Mesenchymal stem cell (in vitro differentiated cells and primary cell): ENCODE measurements around the gene IWS1. TPM values are rescaled to one million over a fixed set of nuclear protein-coding genes. Genes with fewer than 3 reads are reported as not detected.
A peak's percentile ranks its signal among the peaks of the same experiment; 100 is the strongest.

ENCODE experiments used
- DNase-seq: peaks from one replicate; pipeline ENCODE4 v3.0.0-alpha.2; 2013
- H2AFZ ChIP-seq: one replicate; pipeline ENCODE4 v1.6.1; 2013; ENCODE audit warnings: low read depth, mild to moderate bottlenecking, control low read depth, inconsistent platforms, low read length, moderate library complexity
- H2AK5ac ChIP-seq: 2 replicates; pipeline ENCODE4 v1.6.1; 2013; ENCODE audit warnings: low read length, moderate library complexity, mild to moderate bottlenecking, inconsistent platforms; ENCODE audit not compliant: severe bottlenecking
- H2BK120ac ChIP-seq: one replicate; pipeline ENCODE4 v1.6.1; 2013; ENCODE audit warnings: low read depth, mild to moderate bottlenecking, inconsistent platforms, low read length, moderate library complexity
- H2BK12ac ChIP-seq, 2 experiments: one replicate each; pipeline ENCODE4 v1.6.1; 2013; ENCODE audit warnings: inconsistent platforms in 2 of 2, low read length in 2 of 2, mild to moderate bottlenecking in 2 of 2, moderate library complexity in 2 of 2, control low read depth in 1 of 2
- H2BK15ac ChIP-seq: one replicate; pipeline ENCODE4 v1.6.1; 2013; ENCODE audit warnings: mild to moderate bottlenecking, low read depth, inconsistent platforms; ENCODE audit not compliant: poor library complexity, severe bottlenecking
- H2BK5ac ChIP-seq: 2 replicates; pipeline ENCODE4 v1.6.1; 2013; ENCODE audit warnings: low read depth, mild to moderate bottlenecking, low read length, control low read depth, inconsistent platforms; ENCODE audit not compliant: poor library complexity, severe bottlenecking
- H3K14ac ChIP-seq, 2 experiments: one replicate each; pipeline ENCODE4 v1.6.1; 2013; ENCODE audit warnings: inconsistent platforms in 2 of 2, low read length in 2 of 2, control low read depth in 1 of 2, mild to moderate bottlenecking in 1 of 2, moderate library complexity in 1 of 2
- H3K18ac ChIP-seq, 2 experiments: one replicate each; pipeline ENCODE4 v1.6.1; 2013; ENCODE audit warnings: inconsistent platforms in 2 of 2, low read length in 2 of 2, control low read depth in 1 of 2, low read depth in 1 of 2, mild to moderate bottlenecking in 1 of 2
- H3K23ac ChIP-seq, 2 experiments: one replicate each; pipeline ENCODE4 v1.6.1; 2013; ENCODE audit warnings: inconsistent platforms in 2 of 2, low read length in 2 of 2, mild to moderate bottlenecking in 2 of 2, moderate library complexity in 2 of 2, control low read depth in 1 of 2
- H3K27ac ChIP-seq: 2 replicates; pipeline ENCODE4 v1.5.1; 2013; ENCODE audit warnings: mild to moderate bottlenecking, moderate library complexity, low read length, control low read depth, inconsistent platforms; ENCODE audit not compliant: poor library complexity, severe bottlenecking
- H3K27me3 ChIP-seq, 2 experiments: 2 replicates each; pipeline versions ENCODE4 v1.6.1 to v1.7.0; 2013; ENCODE audit warnings: low read length in 2 of 2, mild to moderate bottlenecking in 2 of 2, moderate library complexity in 2 of 2, control low read depth in 1 of 2, inconsistent platforms in 1 of 2; ENCODE audit not compliant: control insufficient read depth in 1 of 2, insufficient read depth in 1 of 2
- H3K36me3 ChIP-seq, 2 experiments: 2 replicates each; pipeline versions ENCODE4 v1.6.1 to v1.7.0; 2013; ENCODE audit warnings: low read length in 2 of 2, control low read depth in 1 of 2, inconsistent platforms in 1 of 2, low read depth in 1 of 2, mild to moderate bottlenecking in 1 of 2; ENCODE audit not compliant: insufficient read depth in 2 of 2, control insufficient read depth in 1 of 2
- H3K4ac ChIP-seq, 2 experiments: one replicate each; pipeline ENCODE4 v1.6.1; 2013; ENCODE audit warnings: inconsistent platforms in 2 of 2, low read length in 2 of 2, mild to moderate bottlenecking in 2 of 2, moderate library complexity in 2 of 2, control low read depth in 1 of 2, low read depth in 1 of 2
- H3K4me1 ChIP-seq: 2 replicates; pipeline ENCODE4 v1.6.1; 2013; ENCODE audit warnings: low read depth, low read length, control low read depth; ENCODE audit not compliant: control insufficient read depth, insufficient read depth
- H3K4me2 ChIP-seq: 2 replicates; pipeline ENCODE4 v1.6.1; 2013; ENCODE audit warnings: low read length, mild to moderate bottlenecking, inconsistent platforms; ENCODE audit not compliant: poor library complexity, severe bottlenecking
- H3K4me3 ChIP-seq, 2 experiments: 2 replicates each; pipeline versions ENCODE4 v1.5.1 to v1.7.0; 2013; ENCODE audit warnings: low read length in 2 of 2, mild to moderate bottlenecking in 2 of 2, control low read depth in 1 of 2, low read depth in 1 of 2; ENCODE audit not compliant: insufficient read depth in 1 of 2
- H3K79me1 ChIP-seq: replicated peaks from 2 replicates; pipeline ENCODE4 v1.6.1; 2013; ENCODE audit warnings: mild to moderate bottlenecking, control low read depth, low read length, inconsistent platforms; ENCODE audit not compliant: poor library complexity, severe bottlenecking
- H3K9ac ChIP-seq: 2 replicates; pipeline ENCODE4 v1.7.0; 2013; ENCODE audit warnings: mild to moderate bottlenecking, low read length, moderate library complexity
- H3K9me3 ChIP-seq: 2 replicates; pipeline ENCODE4 v1.7.0; 2013; ENCODE audit warnings: mild to moderate bottlenecking, low read length; ENCODE audit not compliant: control insufficient read depth
- H4K8ac ChIP-seq: one replicate; pipeline ENCODE4 v1.6.1; 2013; ENCODE audit warnings: inconsistent platforms, mild to moderate bottlenecking, low read length, moderate library complexity
- H4K91ac ChIP-seq: one replicate; pipeline ENCODE4 v1.6.1; 2013; ENCODE audit warnings: mild to moderate bottlenecking, low read length, inconsistent platforms
- WGBS: methylation state at CpG from one replicate; pipeline ENCODE4 v1.1.7; 2013; ENCODE audit warnings: mixed read lengths; 5-methylcytosine and 5-hydroxymethylcytosine counted together
- polyA plus RNA-seq, 2 experiments: library from polyadenylated mRNA; stranded (reverse); fragments of 200-250 nt; gene quantifications; one replicate each; pipeline ENCODE4 v1.2.3, GENCODE V29; 2013

The IWS1 gene
- 32.8 TPM for polyA plus RNA-seq (2013, experiment 1 of 2)
- polyA plus RNA-seq (2013, experiment 2 of 2) = 31.3 TPM

DNA sequence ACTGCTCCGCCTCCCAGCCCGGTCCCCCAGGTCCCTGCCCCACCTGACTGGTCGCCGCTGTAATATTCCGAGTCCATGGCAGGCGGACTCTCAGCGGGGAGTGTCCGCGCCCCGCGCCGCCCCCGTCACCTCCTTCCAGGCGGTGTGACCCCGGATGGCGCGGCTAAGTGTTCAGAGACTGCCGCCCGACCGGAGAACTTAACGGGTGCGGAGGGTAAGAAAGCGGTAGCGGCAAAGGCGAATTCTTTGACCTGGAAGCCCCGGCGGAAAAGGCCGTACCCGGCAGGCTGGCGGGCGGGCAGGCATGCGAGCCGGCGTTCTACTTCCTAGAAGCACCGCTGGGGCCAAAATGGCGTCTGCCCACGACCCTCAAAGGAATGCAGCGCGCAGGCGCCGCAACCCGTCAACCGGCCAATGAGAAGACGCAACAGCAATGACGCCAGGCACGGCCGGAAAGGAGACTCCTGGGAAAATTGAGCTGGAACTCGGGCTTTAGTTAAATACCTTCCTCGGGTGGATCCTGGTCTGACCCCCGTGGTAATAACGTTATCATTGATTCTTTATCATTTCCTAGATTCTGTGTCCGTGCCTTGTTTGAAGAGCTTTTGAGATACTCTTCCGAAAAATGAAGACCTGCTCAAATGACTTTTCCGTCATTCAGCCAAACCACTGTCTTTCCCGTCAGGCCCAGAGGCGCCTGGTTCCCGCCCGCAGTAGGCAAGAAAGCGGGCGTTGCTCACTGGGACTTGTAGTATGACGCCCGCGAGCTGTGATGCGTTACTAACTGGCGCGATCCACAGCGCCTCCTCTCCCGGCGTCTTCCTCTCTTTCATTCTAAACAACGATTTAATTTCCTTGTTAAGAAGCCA, at the start of gene IWS1:
Gene IWS1 (minus strand): TSS at position 358 of the 869 bp plus-strand sequence. CDS start 281 bp downstream, at position 77.
- Histone ChIP-seq H2BK15ac (peak within 1 kb of the TSS; percentile 91), H3K9me3 (no peaks in the 10 kb centered on the region), H2BK5ac (peak within 1 kb of the TSS; percentile 49), H4K91ac (peak within 1 kb of the TSS; percentile 90), H4K8ac (peak within 1 kb of the TSS; percentile 92), H3K79me1 (no peaks in the 10 kb centered on the region), H3K36me3 (peaks cover 3 to 24% of the 10 kb centered on the region in 2 experiments), H2AK5ac (peak within 1 kb of the TSS; percentile 53), H3K18ac (peak within 1 kb of the TSS; percentile 88 to 98), H3K27ac (peak within 1 kb of the TSS; percentile 95), H3K27me3 (no peaks in the 10 kb centered on the region), H3K4me2 (peak within 1 kb of the TSS; percentile 85), H2BK12ac (peak within 1 kb of the TSS in 1 of 2 experiments; percentile 64), H3K4me3 (peak within 1 kb of the TSS; percentile 87 to 97), H3K4me1 (peaks cover 5% of the 10 kb centered on the region), H3K9ac (peak within 1 kb of the TSS; percentile 98), H2BK120ac (peak within 1 kb of the TSS; percentile 77), H3K14ac (peak within 1 kb of the TSS in 1 of 2 experiments; percentile 87), H2AFZ (peak within 1 kb of the TSS; percentile 63), H3K23ac (peak within 1 kb of the TSS in 1 of 2 experiments; percentile 88), H3K4ac (peak within 1 kb of the TSS; percentile 85 to 99)
- peak; percentile 98 for DNase-seq
- WGBS = under 1% methylated on average over 68 of the region's 70 CpGs

DNA sequence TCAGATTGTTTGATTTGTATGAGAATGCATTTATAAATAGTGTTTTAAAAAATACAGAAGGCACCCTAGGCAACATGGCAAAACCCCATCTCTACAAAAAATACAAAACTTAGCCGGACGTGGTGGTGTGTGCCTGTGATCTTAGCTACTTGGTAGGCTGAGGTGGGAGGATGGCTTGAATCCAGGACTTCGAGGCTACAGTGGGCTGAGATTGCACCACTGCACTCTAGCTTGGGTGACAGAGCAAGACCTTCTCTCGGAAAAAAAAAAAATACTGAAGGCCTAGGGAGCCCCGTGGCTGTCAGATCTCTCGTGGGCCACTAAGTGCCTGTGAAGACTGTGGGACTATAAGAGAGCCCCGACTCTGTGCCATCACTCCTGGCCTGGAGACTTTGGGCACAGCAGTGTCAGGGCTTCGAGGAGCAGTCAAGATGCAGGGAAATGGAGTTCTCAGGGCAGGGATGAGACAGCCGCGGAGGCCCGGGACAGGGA, 49.7 kb upstream of the IWS1 start:
- Histone ChIP-seq H4K91ac (no peak overlapping the region), H3K14ac (peak overlapping the region in 1 of 2 experiments; percentile 63), H3K36me3 (no peaks in the 10 kb centered on the region), H3K4me3 (no peak overlapping the region), H3K79me1 (no peaks in the 10 kb centered on the region), H3K9me3 (no peaks in the 10 kb centered on the region), H4K8ac (no peak overlapping the region), H2BK120ac (no peak overlapping the region), H2BK15ac (no peak overlapping the region), H2BK12ac (no peak overlapping the region), H2BK5ac (no peak overlapping the region), H2AK5ac (no peak overlapping the region), H3K4me1 (peaks cover 4% of the 10 kb centered on the region), H3K27me3 (peaks cover 9 to 15% of the 10 kb centered on the region in 2 experiments), H3K23ac (no peak overlapping the region), H2AFZ (no peak overlapping the region), H3K27ac (no peak overlapping the region), H3K4me2 (no peak overlapping the region), H3K18ac (no peak overlapping the region), H3K4ac (no peak overlapping the region), H3K9ac (peak overlapping the region; percentile 73)
- 85% methylated on average over 11 of the region's 11 CpGs for WGBS
- no peak for DNase-seq

DNA sequence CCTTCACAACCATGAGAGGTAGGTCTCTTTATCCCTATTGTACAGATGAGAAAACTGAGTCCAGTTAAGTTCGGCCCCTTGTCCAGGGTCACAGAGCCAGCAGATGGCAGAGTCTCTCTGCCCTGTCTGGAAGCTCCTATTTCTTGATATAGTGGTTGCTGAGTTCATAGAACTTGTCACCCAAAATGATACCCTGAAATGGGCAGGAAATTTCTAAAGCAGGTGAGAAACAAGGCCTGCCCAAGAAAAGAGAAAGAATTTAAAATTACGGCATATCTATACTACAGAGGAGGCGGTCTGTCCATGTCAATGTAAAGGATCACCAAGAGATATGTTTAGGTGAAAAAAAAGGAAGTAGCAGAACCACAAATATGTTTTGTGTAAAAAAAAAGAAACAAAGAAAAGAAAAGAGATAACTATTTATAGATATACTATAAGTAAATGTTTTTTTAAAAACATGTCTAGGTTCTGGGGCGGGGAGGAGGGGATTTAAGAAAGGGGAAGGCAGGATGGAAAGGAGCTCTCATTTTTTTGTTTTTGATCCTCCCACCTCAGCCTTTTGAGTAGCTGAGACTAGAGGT, 49.0 kb upstream of the IWS1 start:
- Histone ChIP-seq H2BK15ac (no peak overlapping the region), H3K18ac (no peak overlapping the region), H3K36me3 (no peaks in the 10 kb centered on the region), H3K79me1 (no peaks in the 10 kb centered on the region), H3K9me3 (no peaks in the 10 kb centered on the region), H2BK5ac (no peak overlapping the region), H3K4me2 (no peak overlapping the region), H2BK12ac (no peak overlapping the region), H4K91ac (no peak overlapping the region), H3K23ac (no peak overlapping the region), H3K4ac (no peak overlapping the region), H3K4me1 (peaks cover 4% of the 10 kb centered on the region), H2AFZ (no peak overlapping the region), H3K14ac (no peak overlapping the region), H3K27me3 (peaks cover 9 to 15% of the 10 kb centered on the region in 2 experiments), H3K9ac (no peak overlapping the region), H3K4me3 (no peak overlapping the region), H2AK5ac (no peak overlapping the region), H2BK120ac (no peak overlapping the region), H3K27ac (no peak overlapping the region), H4K8ac (no peak overlapping the region)
- DNase-seq = no peak
- 100% methylated on average over 3 of the region's 4 CpGs for WGBS

DNA sequence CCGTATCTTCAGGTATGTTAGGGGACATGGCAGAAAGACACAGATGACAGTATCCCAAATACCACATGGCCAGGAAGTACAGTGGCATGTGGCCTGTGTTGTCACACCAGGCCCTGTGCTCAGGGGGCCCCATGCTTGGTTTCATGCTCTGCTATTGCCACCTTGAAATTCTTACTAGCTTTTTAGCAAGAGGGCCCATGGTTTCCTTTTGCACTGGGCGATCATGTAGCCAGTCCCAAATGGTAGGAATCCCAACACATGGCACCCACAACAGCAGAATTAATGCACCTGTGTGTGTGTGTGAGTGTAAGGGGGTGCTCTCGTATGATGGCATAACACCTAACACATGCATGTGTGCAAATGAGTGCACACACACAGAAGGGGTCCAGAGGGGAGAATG, 48.4 kb upstream of the IWS1 start:
- Histone ChIP-seq H3K4me3 (no peak overlapping the region), H2BK12ac (no peak overlapping the region), H3K4ac (no peak overlapping the region), H2BK120ac (no peak overlapping the region), H4K91ac (no peak overlapping the region), H3K9me3 (no peaks in the 10 kb centered on the region), H3K36me3 (no peaks in the 10 kb centered on the region), H3K23ac (no peak overlapping the region), H3K27ac (no peak overlapping the region), H2BK15ac (no peak overlapping the region), H4K8ac (no peak overlapping the region), H3K4me2 (no peak overlapping the region), H3K9ac (no peak overlapping the region), H3K18ac (no peak overlapping the region), H3K27me3 (peaks cover 9 to 12% of the 10 kb centered on the region in 2 experiments), H2AFZ (no peak overlapping the region), H2BK5ac (no peak overlapping the region), H2AK5ac (no peak overlapping the region), H3K14ac (no peak overlapping the region), H3K79me1 (no peaks in the 10 kb centered on the region), H3K4me1 (peaks cover 4% of the 10 kb centered on the region)
- DNase-seq = no peak
- 92% methylated on average over 3 of the region's 3 CpGs for WGBS
